Osteoblast (primary cell): Measurements from ENCODE around the gene RDH16. TPM values are rescaled to one million over a fixed set of nuclear protein-coding genes. Genes with fewer than 3 reads are reported as not detected.

Experiments used
- DNase-seq: peaks from one replicate; pipeline ENCODE4 v3.0.0; 2011; ENCODE audit warnings: low spot score, mixed read lengths; ENCODE audit not compliant: insufficient read length; ENCODE audit errors: missing footprints
- H2AFZ ChIP-seq: 2 replicates; pipeline ENCODE4 v1.6.0; 2011; ENCODE audit warnings: mild to moderate bottlenecking, low read length
- H3K27ac ChIP-seq: 2 replicates; pipeline ENCODE4 v1.5.1; 2011; ENCODE audit warnings: mild to moderate bottlenecking, low read depth, low read length, moderate library complexity
- H3K27me3 ChIP-seq: 2 replicates; pipeline ENCODE4 v1.6.0; 2012; ENCODE audit warnings: mild to moderate bottlenecking, control low read depth, inconsistent platforms, low read length, moderate library complexity; ENCODE audit not compliant: insufficient read depth
- H3K36me3 ChIP-seq: 2 replicates; pipeline ENCODE4 v1.5.1; 2011; ENCODE audit warnings: mild to moderate bottlenecking, low read length, control low read depth, moderate library complexity; ENCODE audit not compliant: insufficient read depth
- H3K4me1 ChIP-seq: 2 replicates; pipeline ENCODE4 v1.5.1; 2011; ENCODE audit warnings: mild to moderate bottlenecking, low read length, control low read depth, moderate library complexity; ENCODE audit not compliant: insufficient read depth
- H3K4me2 ChIP-seq: 2 replicates; pipeline ENCODE4 v1.6.0; 2011; ENCODE audit warnings: mild to moderate bottlenecking, low read length; ENCODE audit not compliant: insufficient read depth
- H3K4me3 ChIP-seq: fragments of 200-600 bp; sonication (generic); 3 replicates; pipeline ENCODE4 v1.5.1; 2012; ENCODE audit warnings: mild to moderate bottlenecking, low read length, inconsistent platforms; ENCODE audit not compliant: insufficient read depth
- H3K79me2 ChIP-seq: 2 replicates; pipeline ENCODE4 v1.6.0; 2012; ENCODE audit warnings: mild to moderate bottlenecking, low read length, control low read depth, inconsistent platforms; ENCODE audit not compliant: insufficient read depth
- H3K9me3 ChIP-seq: 2 replicates; pipeline ENCODE4 v1.5.1; 2011; ENCODE audit warnings: low read depth, low read length, control low read depth
- H4K20me1 ChIP-seq: 2 replicates; pipeline ENCODE4 v1.6.0; 2012; ENCODE audit warnings: mild to moderate bottlenecking, low read length, control low read depth; ENCODE audit not compliant: insufficient read depth
- CTCF ChIP-seq: IDR thresholded peaks from 2 replicates; pipeline ENCODE4 v1.5.1; 2011; ENCODE audit warnings: mild to moderate bottlenecking, low read depth, low read length, moderate library complexity; ENCODE audit errors: extremely low read depth
- total RNA-seq: library from RNA; depleted of rRNA; stranded (reverse); fragments of >200 nt; gene quantifications from 2 replicates; pipeline ENCODE4 v1.2.3, GENCODE V29; 2012

RDH16 gene
- total RNA-seq, 1 donor, result under 0.01 TPM

- H4K20me1 ChIP-seq, result peaks cover 25% of the 10 kb centered on the region
- H3K4me2 ChIP-seq, result no peak overlapping the region
These were observed 47.2 kb upstream of the RDH16 start for GRCh38 chr12:57004651-57005050.

GRCh38 chr12:57003395-57003794, 46.0 kb upstream of the RDH16 start:
- H4K20me1 ChIP-seq, result peaks cover 37% of the 10 kb centered on the region
- TF ChIP-seq CTCF, result no peak
- no peak overlapping the region for H3K4me3 ChIP-seq
- H2AFZ ChIP-seq, result no peak overlapping the region
- no peaks in the 10 kb centered on the region for H3K27me3 ChIP-seq
- H3K79me2 ChIP-seq, result peaks cover 44% of the 10 kb centered on the region
- peaks cover 26% of the 10 kb centered on the region for H3K36me3 ChIP-seq
- H3K9me3 ChIP-seq, result no peaks in the 10 kb centered on the region
- H3K4me1 ChIP-seq, result peaks cover 27% of the 10 kb centered on the region
- no peak overlapping the region for H3K4me2 ChIP-seq
- DNase-seq, result no peak
- no peak overlapping the region for H3K27ac ChIP-seq

More at GRCh38 chr12:57004651-57005050, 47.2 kb upstream of the RDH16 start:
- Histone ChIP-seq H2AFZ (no peak overlapping the region), H3K27ac (no peak overlapping the region), H3K9me3 (no peaks in the 10 kb centered on the region), H3K4me1 (peaks cover 26% of the 10 kb centered on the region), H3K36me3 (peaks cover 26% of the 10 kb centered on the region), H3K4me3 (no peak overlapping the region), H3K79me2 (peaks cover 42% of the 10 kb centered on the region), H3K27me3 (no peaks in the 10 kb centered on the region)
- no peak for DNase-seq
- TF ChIP-seq CTCF, result no peak

GRCh38 chr12:57001448-57001906, 44.1 kb upstream of the RDH16 start:
- peaks cover 51% of the 10 kb centered on the region for H3K79me2 ChIP-seq

GRCh38 chr12:57000393-57000792, 43.0 kb upstream of the RDH16 start:
- Histone ChIP-seq H3K9me3 (no peaks in the 10 kb centered on the region), H3K4me2 (no peak overlapping the region), H3K36me3 (peaks cover 26% of the 10 kb centered on the region), H3K27ac (no peak overlapping the region), H3K79me2 (peaks cover 45% of the 10 kb centered on the region), H2AFZ (no peak overlapping the region), H3K27me3 (no peaks in the 10 kb centered on the region), H3K4me3 (no peak overlapping the region), H3K4me1 (peaks cover 19% of the 10 kb centered on the region), H4K20me1 (peaks cover 49% of the 10 kb centered on the region)
- TF ChIP-seq CTCF, result no peak
- peak; percentile 84 for DNase-seq

More at GRCh38 chr12:57001448-57001906, 44.1 kb upstream of the RDH16 start:
- TF ChIP-seq CTCF, result peak; percentile 77
- peaks cover 23% of the 10 kb centered on the region for H3K4me1 ChIP-seq
- no peaks in the 10 kb centered on the region for H3K27me3 ChIP-seq
- H3K9me3 ChIP-seq, result no peaks in the 10 kb centered on the region
- H3K36me3 ChIP-seq, result peaks cover 26% of the 10 kb centered on the region
- H3K4me2 ChIP-seq, result no peak overlapping the region
- peak; percentile 92 for DNase-seq
- no peak overlapping the region for H3K4me3 ChIP-seq
- H4K20me1 ChIP-seq, result peaks cover 49% of the 10 kb centered on the region
- H2AFZ ChIP-seq, result no peak overlapping the region
- H3K27ac ChIP-seq, result no peak overlapping the region
